Effector memory CD4-positive, alpha-beta T cell (primary cell): ENCODE measurements around the gene AKAP8.
"Not testable (repeated sequence)": the region's sequence is repeated elsewhere in the genome, so short reads cannot be mapped to it uniquely, and the experiment has no call there.

ENCODE experiments used
- DNase-seq, 3 donors: peaks; one replicate each; pipeline ENCODE4 v3.0.0-alpha.2; 2020
- H3K27ac ChIP-seq: 2 replicates; pipeline ENCODE4 v1.7.0; 2013; ENCODE audit warnings: mild to moderate bottlenecking, low read length, moderate library complexity; ENCODE audit not compliant: insufficient read depth, poor library complexity, severe bottlenecking
- H3K27me3 ChIP-seq: replicated peaks from 2 replicates; pipeline ENCODE4 v1.7.0; 2013; ENCODE audit warnings: mild to moderate bottlenecking, low read length; ENCODE audit not compliant: insufficient read depth, control insufficient read depth, poor library complexity, severe bottlenecking
- H3K36me3 ChIP-seq: 2 replicates; pipeline ENCODE4 v1.7.0; 2013; ENCODE audit warnings: mild to moderate bottlenecking, low read length, moderate library complexity; ENCODE audit not compliant: control insufficient read depth, insufficient read depth
- H3K4me1 ChIP-seq: 2 replicates; pipeline ENCODE4 v1.7.0; 2013; ENCODE audit warnings: low read length, mild to moderate bottlenecking; ENCODE audit not compliant: control insufficient read depth, insufficient read depth, poor library complexity, severe bottlenecking
- H3K4me3 ChIP-seq: 2 replicates; pipeline ENCODE4 v1.7.0; 2013; ENCODE audit warnings: low read length, low read depth, mild to moderate bottlenecking; ENCODE audit not compliant: insufficient read depth, poor library complexity, severe bottlenecking
- H3K9me3 ChIP-seq: 2 replicates; pipeline ENCODE4 v1.7.0; 2013; ENCODE audit warnings: mild to moderate bottlenecking, low read length, moderate library complexity; ENCODE audit not compliant: control insufficient read depth

The AKAP8 gene

GRCh38 chr19:15397236-15397635 lies 17.6 kb upstream of the AKAP8 start:
- no peaks in the 10 kb centered on the region for H3K9me3 ChIP-seq
- no peaks in the 10 kb centered on the region for H3K4me1 ChIP-seq
- H3K27me3 ChIP-seq: no peaks in the 10 kb centered on the region
- DNase-seq: no peak
- H3K4me3 ChIP-seq: no peak overlapping the region
- no peak overlapping the region for H3K27ac ChIP-seq
- peaks cover 74% of the 10 kb centered on the region for H3K36me3 ChIP-seq

GRCh38 chr19:15396436-15396835 lies 16.8 kb upstream of the AKAP8 start:
- no peak overlapping the region for H3K4me3 ChIP-seq
- H3K36me3 ChIP-seq: peaks cover 67% of the 10 kb centered on the region
- no peaks in the 10 kb centered on the region for H3K4me1 ChIP-seq
- no peak overlapping the region for H3K27ac ChIP-seq
- no peaks in the 10 kb centered on the region for H3K27me3 ChIP-seq
- no peak for DNase-seq
- no peaks in the 10 kb centered on the region for H3K9me3 ChIP-seq

GRCh38 chr19:15395251-15395650 lies 15.7 kb upstream of the AKAP8 start:
- not testable (repeated sequence) for DNase-seq, H3K4me1 ChIP-seq, H3K4me3 ChIP-seq, H3K27ac ChIP-seq, H3K9me3 ChIP-seq, H3K27me3 ChIP-seq
- H3K36me3 ChIP-seq: peaks cover 60% of the 10 kb centered on the region

GRCh38 chr19:15394426-15394825 lies 14.8 kb upstream of the AKAP8 start:
- no peak for DNase-seq
- H3K36me3 ChIP-seq: peaks cover 51% of the 10 kb centered on the region
- no peaks in the 10 kb centered on the region for H3K9me3 ChIP-seq
- no peaks in the 10 kb centered on the region for H3K27me3 ChIP-seq
- H3K4me3 ChIP-seq: no peak overlapping the region
- no peaks in the 10 kb centered on the region for H3K4me1 ChIP-seq
- H3K27ac ChIP-seq: no peak overlapping the region

- Histone ChIP-seq H3K27ac (no peak overlapping the region), H3K36me3 (peaks cover 47% of the 10 kb centered on the region), H3K9me3 (no peaks in the 10 kb centered on the region), H3K4me3 (no peak overlapping the region), H3K27me3 (no peaks in the 10 kb centered on the region), H3K4me1 (no peaks in the 10 kb centered on the region)
- no peak for DNase-seq
Measured at GRCh38 chr19:15393963-15394362, 14.4 kb upstream of the AKAP8 start.

GRCh38 chr19:15390814-15391213 lies 11.2 kb upstream of the AKAP8 start:
- no peaks in the 10 kb centered on the region for H3K4me1 ChIP-seq
- H3K27me3 ChIP-seq: no peaks in the 10 kb centered on the region
- H3K4me3 ChIP-seq: no peak overlapping the region
- peaks cover 21% of the 10 kb centered on the region for H3K36me3 ChIP-seq
- H3K9me3 ChIP-seq: no peaks in the 10 kb centered on the region
- no peak for DNase-seq
- no peak overlapping the region for H3K27ac ChIP-seq

GRCh38 chr19:15381864-15382263 lies 2.3 kb upstream of the AKAP8 start:
- H3K36me3 ChIP-seq: peaks cover 8% of the 10 kb centered on the region
- no peak overlapping the region for H3K27ac ChIP-seq
- H3K27me3 ChIP-seq: no peaks in the 10 kb centered on the region
- no peak for DNase-seq
- no peaks in the 10 kb centered on the region for H3K9me3 ChIP-seq
- peaks cover 16% of the 10 kb centered on the region for H3K4me1 ChIP-seq
- no peak overlapping the region for H3K4me3 ChIP-seq

- no peak overlapping the region for H3K27ac ChIP-seq
- DNase-seq: no peak
Measured at GRCh38 chr19:15381429-15381828, 1.8 kb upstream of the AKAP8 start.

GRCh38 chr19:15379999-15380647 lies 536 bp upstream of the AKAP8 start:
- peak overlapping the region; percentile 74 for H3K4me3 ChIP-seq
- DNase-seq: no peak
- H3K9me3 ChIP-seq: no peaks in the 10 kb centered on the region
- H3K27ac ChIP-seq: peak overlapping the region; percentile 66
- H3K27me3 ChIP-seq: no peaks in the 10 kb centered on the region
- peaks cover 6% of the 10 kb centered on the region for H3K36me3 ChIP-seq
- peaks cover 21% of the 10 kb centered on the region for H3K4me1 ChIP-seq

More at GRCh38 chr19:15381429-15381828, 1.8 kb upstream of the AKAP8 start:
- Histone ChIP-seq H3K36me3 (peaks cover 6% of the 10 kb centered on the region), H3K4me1 (peaks cover 20% of the 10 kb centered on the region), H3K27me3 (no peaks in the 10 kb centered on the region), H3K4me3 (no peak overlapping the region), H3K9me3 (no peaks in the 10 kb centered on the region)

- H3K4me1 ChIP-seq: peaks cover 21% of the 10 kb centered on the region
- DNase-seq: peak; percentile 12 to 18 (median 17)
- H3K27me3 ChIP-seq: no peaks in the 10 kb centered on the region
- H3K36me3 ChIP-seq: peaks cover 16% of the 10 kb centered on the region
- H3K4me3 ChIP-seq: peak overlapping the region; percentile 74
- peak overlapping the region; percentile 99 for H3K27ac ChIP-seq
- H3K9me3 ChIP-seq: no peaks in the 10 kb centered on the region
Measured at GRCh38 chr19:15378534-15379082, 979 bp downstream of the AKAP8 start.
